Fibroblast of villous mesenchyme (primary cell): ENCODE data around the gene EVA1A. TPM values are rescaled to one million over a fixed set of nuclear protein-coding genes. Genes with fewer than 3 reads are reported as not detected.

Experiments used
- DNase-seq: peaks from one replicate; pipeline ENCODE4 v3.0.0-alpha.2; 2010; ENCODE audit warnings: low read depth
- H3K4me3 ChIP-seq: 2 replicates; pipeline ENCODE4 v1.5.1; 2011; ENCODE audit warnings: low read depth, mild to moderate bottlenecking, low read length
- total RNA-seq: library from RNA; depleted of rRNA; stranded (reverse); fragments of >200 nt; gene quantifications from 2 replicates; pipeline ENCODE4 v1.2.3, GENCODE V29; 2012
- TF ChIP-seq, protein P1 (sequence below): IDR thresholded peaks from 2 replicates; pipeline ENCODE4 v1.5.1; 2012; ENCODE audit warnings: low read depth, mild to moderate bottlenecking, low read length; ENCODE audit not compliant: insufficient read depth

EVA1A gene
- total RNA-seq, 1 donor = 44.9 TPM

DNA sequence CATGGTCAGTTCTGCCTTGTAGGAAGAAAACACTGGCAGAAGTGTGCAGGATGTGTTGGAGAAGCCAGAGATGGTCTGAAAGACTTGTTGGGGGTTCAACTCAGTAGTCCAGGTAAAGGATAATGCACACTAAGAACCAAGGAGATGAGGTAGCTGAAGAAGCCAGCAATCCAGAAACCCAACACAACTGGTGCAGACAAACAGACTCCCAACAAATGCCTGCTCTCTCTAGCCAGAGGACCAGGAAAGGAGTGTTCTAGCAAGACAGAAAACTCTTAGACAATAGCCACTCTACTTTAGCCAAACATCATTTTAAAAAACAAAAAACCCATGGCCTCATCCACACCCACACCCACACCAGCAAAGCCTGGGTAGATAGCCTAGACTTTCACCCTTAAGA, 33.9 kb downstream of the EVA1A start:
- DNase-seq = no peak
- H3K4me3 ChIP-seq = no peak overlapping the region
- TF ChIP-seq, protein P1, sequence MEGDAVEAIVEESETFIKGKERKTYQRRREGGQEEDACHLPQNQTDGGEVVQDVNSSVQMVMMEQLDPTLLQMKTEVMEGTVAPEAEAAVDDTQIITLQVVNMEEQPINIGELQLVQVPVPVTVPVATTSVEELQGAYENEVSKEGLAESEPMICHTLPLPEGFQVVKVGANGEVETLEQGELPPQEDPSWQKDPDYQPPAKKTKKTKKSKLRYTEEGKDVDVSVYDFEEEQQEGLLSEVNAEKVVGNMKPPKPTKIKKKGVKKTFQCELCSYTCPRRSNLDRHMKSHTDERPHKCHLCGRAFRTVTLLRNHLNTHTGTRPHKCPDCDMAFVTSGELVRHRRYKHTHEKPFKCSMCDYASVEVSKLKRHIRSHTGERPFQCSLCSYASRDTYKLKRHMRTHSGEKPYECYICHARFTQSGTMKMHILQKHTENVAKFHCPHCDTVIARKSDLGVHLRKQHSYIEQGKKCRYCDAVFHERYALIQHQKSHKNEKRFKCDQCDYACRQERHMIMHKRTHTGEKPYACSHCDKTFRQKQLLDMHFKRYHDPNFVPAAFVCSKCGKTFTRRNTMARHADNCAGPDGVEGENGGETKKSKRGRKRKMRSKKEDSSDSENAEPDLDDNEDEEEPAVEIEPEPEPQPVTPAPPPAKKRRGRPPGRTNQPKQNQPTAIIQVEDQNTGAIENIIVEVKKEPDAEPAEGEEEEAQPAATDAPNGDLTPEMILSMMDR = no peak

GRCh38 chr2:75525434-75526310, 35.1 kb downstream of the EVA1A start:
- no peak for DNase-seq
- TF ChIP-seq, protein P1 = no peak
- H3K4me3 ChIP-seq = no peak overlapping the region

- no peak for DNase-seq
- TF ChIP-seq, protein P1 = no peak
- H3K4me3 ChIP-seq = no peak overlapping the region
Observed at GRCh38 chr2:75524276-75524911, 36.3 kb downstream of the EVA1A start.

DNA sequence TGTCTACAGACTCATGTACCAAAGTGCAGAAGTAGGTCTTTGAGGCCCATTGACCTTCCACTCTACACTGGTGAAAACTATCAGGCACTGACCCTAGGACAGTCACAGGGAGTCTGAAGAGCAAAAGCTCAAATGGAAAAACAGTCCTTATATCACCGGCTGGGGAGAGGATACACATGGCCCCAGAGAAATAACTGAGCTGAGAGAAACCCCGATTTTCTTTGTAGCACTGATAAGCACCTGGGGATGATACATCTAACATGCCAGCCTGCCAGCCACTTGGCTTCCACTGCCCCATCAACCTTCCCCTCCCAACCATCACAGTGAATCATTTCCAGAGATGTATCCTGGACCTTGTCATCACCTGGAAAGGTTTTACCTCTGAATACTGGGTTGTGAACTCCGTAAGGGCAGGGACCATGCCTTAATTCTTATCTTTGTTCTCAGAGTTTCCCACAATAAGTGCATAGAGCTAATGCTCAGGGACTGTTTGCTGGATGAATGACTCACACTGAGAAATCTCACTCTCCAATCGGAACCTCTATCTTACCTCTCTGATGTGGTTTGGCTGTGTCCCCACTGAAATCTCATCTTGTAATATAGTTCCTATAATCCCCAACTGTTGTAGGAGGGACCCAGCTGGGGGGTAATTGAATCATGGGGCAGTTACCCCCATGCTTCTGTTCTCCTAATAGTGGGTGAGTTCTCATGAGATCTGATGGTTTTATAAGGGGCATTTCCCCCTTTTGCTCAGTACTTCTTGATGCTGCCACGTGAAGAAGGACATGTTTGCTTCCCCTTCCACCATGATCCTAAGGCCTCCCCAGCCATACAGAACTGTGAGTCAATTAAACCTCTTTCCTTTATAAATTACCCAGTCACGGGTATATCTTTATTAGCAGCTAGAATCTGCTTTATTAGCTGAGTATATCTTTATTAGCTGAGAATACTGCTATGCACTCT, 37.1 kb downstream of the EVA1A start:
- TF ChIP-seq, protein P1 = no peak
- peak; percentile 62 for DNase-seq
- no peak overlapping the region for H3K4me3 ChIP-seq

GRCh38 chr2:75522543-75523312, 38.0 kb downstream of the EVA1A start:
- TF ChIP-seq, protein P1 = no peak
- no peak for DNase-seq
- no peak overlapping the region for H3K4me3 ChIP-seq
